Adrenal gland (tissue), 12 donors: ENCODE results near the gene TAS2R9. TPM values are rescaled to one million over a fixed set of nuclear protein-coding genes. Genes with fewer than 3 reads are reported as not detected.

Source experiments
- DNase-seq, 7 donors: peaks; one replicate each; pipeline ENCODE4 v3.0.0-alpha.2; 2019 to 2020
- H3K27ac ChIP-seq, 5 donors: fragments of 200-600 bp; sonication (generic) in 4 of 5; 1 replicate in 3 of 5; 2 replicates in 2 of 5; pipeline versions ENCODE4 v1.5.1 to v1.8.0; 2016 to 2020; ENCODE audit warnings: mild to moderate bottlenecking in 1 of 5
- H3K27me3 ChIP-seq: fragments of 200-600 bp; 2 replicates; pipeline ENCODE4 v1.8.0; 2021
- H3K36me3 ChIP-seq, 2 donors: fragments of 200-600 bp; replicated peaks in 1 of 2; 1 replicate in 1 of 2; 2 replicates in 1 of 2; pipeline versions ENCODE4 v1.5.1 to v1.8.0; 2018 to 2022
- H3K4me1 ChIP-seq, 2 donors: fragments of 200-600 bp; replicated peaks in 1 of 2; 1 replicate in 1 of 2; 2 replicates in 1 of 2; pipeline versions ENCODE4 v1.5.1 to v1.8.0; 2018 to 2021
- H3K4me3 ChIP-seq, 4 donors: fragments of 200-600 bp; sonication (generic) in 3 of 4; one replicate each; pipeline ENCODE4 v1.5.1; 2016 to 2018
- H3K9me3 ChIP-seq, 3 donors: fragments of 200-600 bp; sonication (generic) in 1 of 3; replicated peaks in 1 of 3; 1 replicate in 2 of 3; 2 replicates in 1 of 3; pipeline versions ENCODE4 v1.5.1 to v1.8.0; 2016 to 2021
- CTCF ChIP-seq, 6 experiments: fragments of 450-650 bp in 4 of 6; fragments of 200-600 bp in 2 of 6; sonication (generic) in 1 of 6; IDR thresholded peaks; 1 replicate in 5 of 6; 2 replicates in 1 of 6; pipeline versions ENCODE4 v1.5.1 to v1.8.0; 2016 to 2021; ENCODE audit warnings: antibody characterized with exemption in 6 of 6, mild to moderate bottlenecking in 2 of 6, moderate library complexity in 1 of 6
- POLR2A ChIP-seq, 2 donors: fragments of 450-650 bp; IDR thresholded peaks; one replicate each; pipeline ENCODE4 v1.6.1; 2017; ENCODE audit warnings: antibody characterized with exemption in 2 of 2, mild to moderate bottlenecking in 2 of 2, moderate library complexity in 1 of 2
- WGBS, 4 donors: extraction: QIAGEN DNeasy Blood & Tissue Kit in 2 of 4; methylation state at CpG; one replicate each; pipeline versions ENCODE4 v1.1.5 to v1.1.7; 2013 to 2017; 5-methylcytosine and 5-hydroxymethylcytosine counted together
- intact Hi-C, 2 donors: fragments of 100-400 bp; cut with DNase I; formaldehyde crosslinking; loops; one replicate each; pipeline versions ENCODE4 v1.14.1 to v1.15.0; 2022 to 2023
- polyA plus RNA-seq, 3 donors: library from polyadenylated mRNA; stranded (reverse); fragments of 200-250 nt in 2 of 3; fragments of 350-450 nt in 1 of 3; fragmentation: Illumina TruSeq in 1 of 3; extraction: RNeasy Lipid Tissue Mini Kit (QIAGEN cat#74804) in 1 of 3; gene quantifications; one replicate each; pipeline ENCODE4 v1.2.3, GENCODE V29; 2013 to 2014
- total RNA-seq, 9 donors: library from RNA; depleted of rRNA in 4 of 9; stranded (reverse); fragments of >200 nt in 4 of 9; fragments of 120-200 nt in 1 of 9; fragmentation: NEBNext Ultra II Directional in 1 of 9; extraction: Animal tissue kit (Norgen Biotek cat#: 25700) in 1 of 9; gene quantifications; one replicate each; pipeline versions ENCODE4 v1.1.0 to v1.2.4, GENCODE V29; 2013 to 2023
- donor health status: healthy with polysubstance abuse.
- donor health status: Bipolar disorder and iron deficiency.
- donor health status: DM: yes; HTN: yes; CAD: no.
- donor health status: DM: no; HTN: no; CAD: no.
- donor health status: DM: no; HTN: no; CAD: no.
- donor health status: DM: yes; HTN: yes; CAD: no.

The TAS2R9 gene
- total and polyA plus RNA-seq, 12 donors, result 0.10 to 0.94 TPM; not detected in 10

GRCh38 chr12:10849425-10849878 lies 39.5 kb upstream of the TAS2R9 start, which contains the start of gene PRR4:
TSS of gene PRR4 (minus strand) at chr12:10849475. CDS start at chr12:10849437, 38 bp downstream.
- no peaks in the 10 kb centered on the region for H3K4me1 ChIP-seq
- no peaks in the 10 kb centered on the region for H3K9me3 ChIP-seq
- intact Hi-C loops, result no loop called here
- H3K27ac ChIP-seq, result no peak within 1 kb of the TSS
- H3K27me3 ChIP-seq, result no peaks in the 10 kb centered on the region
- TF ChIP-seq CTCF (IDR thresholded peaks at IDR 0.05) (no peak), POLR2A (IDR thresholded peaks at IDR 0.05) (no peak)
- H3K4me3 ChIP-seq, result no peak within 1 kb of the TSS
- no peak for DNase-seq
- no peaks in the 10 kb centered on the region for H3K36me3 ChIP-seq
- 90 to 93% (median 91%) methylated on average over 4 of the region's 4 CpGs for WGBS, 4 donors

GRCh38 chr12:10847744-10848143 lies 37.8 kb upstream of the TAS2R9 start:
- DNase-seq, result no peak
- Histone ChIP-seq H3K9me3 (no peaks in the 10 kb centered on the region), H3K27ac (no peak overlapping the region), H3K27me3 (no peaks in the 10 kb centered on the region), H3K4me1 (no peaks in the 10 kb centered on the region), H3K4me3 (no peak overlapping the region), H3K36me3 (no peaks in the 10 kb centered on the region)
- intact Hi-C loops, result no loop called here
- TF ChIP-seq POLR2A (IDR thresholded peaks at IDR 0.05) (no peak), CTCF (IDR thresholded peaks at IDR 0.05) (no peak)
- 18 to 37% (median 29%) methylated on average over 2 of the region's 2 CpGs for WGBS, 4 donors

GRCh38 chr12:10842862-10843261 lies 32.9 kb upstream of the TAS2R9 start:
- H3K36me3 ChIP-seq, result no peaks in the 10 kb centered on the region
- no peaks in the 10 kb centered on the region for H3K4me1 ChIP-seq
- no peaks in the 10 kb centered on the region for H3K27me3 ChIP-seq
- no peak overlapping the region for H3K4me3 ChIP-seq
- no peak for DNase-seq
- H3K9me3 ChIP-seq, result no peaks in the 10 kb centered on the region
- WGBS, 4 donors, result 94 to 100% (median 97%) methylated on average over 2 of the region's 2 CpGs
- TF ChIP-seq CTCF (IDR thresholded peaks at IDR 0.05), result no peak
- TF ChIP-seq POLR2A (IDR thresholded peaks at IDR 0.05), result no peak
- H3K27ac ChIP-seq, result no peak overlapping the region
- intact Hi-C loops, result no loop called here

- Histone ChIP-seq H3K27ac (no peak overlapping the region), H3K4me3 (no peak overlapping the region), H3K9me3 (no peaks in the 10 kb centered on the region), H3K36me3 (no peaks in the 10 kb centered on the region), H3K4me1 (no peaks in the 10 kb centered on the region), H3K27me3 (no peaks in the 10 kb centered on the region)
- no peak for DNase-seq
- WGBS, 4 donors, result 90 to 93% (median 91%) methylated on average over 3 of the region's 3 CpGs
- TF ChIP-seq CTCF (IDR thresholded peaks at IDR 0.05) (no peak), POLR2A (IDR thresholded peaks at IDR 0.05) (no peak)
- intact Hi-C loops, result no loop called here
Observed at GRCh38 chr12:10838461-10838860, 28.5 kb upstream of the TAS2R9 start.
